CD14-positive monocyte (primary cell): ENCODE measurements around the gene HES2. TPM values are rescaled to one million over a fixed set of nuclear protein-coding genes. Genes with fewer than 3 reads are reported as not detected.

Experiments used
- DNase-seq, 3 donors: peaks; one replicate each; pipeline ENCODE4 v3.0.0-alpha.2; 2011 to 2022
- H2AFZ ChIP-seq: 2 replicates; pipeline ENCODE4 v1.6.0; 2012; ENCODE audit warnings: mild to moderate bottlenecking, low read depth, low read length, inconsistent platforms; ENCODE audit not compliant: insufficient read depth, poor library complexity, severe bottlenecking
- H3K27ac ChIP-seq, 2 donors: 1 replicate in 1 of 2; 2 replicates in 1 of 2; pipeline ENCODE4 v1.5.1; 2012 to 2013; ENCODE audit warnings: low read length in 2 of 2, control low read depth in 1 of 2, inconsistent platforms in 1 of 2, low read depth in 1 of 2, mild to moderate bottlenecking in 1 of 2
- H3K27me3 ChIP-seq, 2 donors: one replicate each; pipeline versions ENCODE4 v1.6.0 to v1.6.1; 2011 to 2013; ENCODE audit warnings: low read length in 2 of 2; ENCODE audit not compliant: control insufficient read depth in 2 of 2, insufficient read depth in 2 of 2
- H3K36me3 ChIP-seq, 2 donors: replicated peaks in 1 of 2; 1 replicate in 1 of 2; 2 replicates in 1 of 2; pipeline versions ENCODE4 v1.5.1 to v1.6.1; 2012 to 2013; ENCODE audit warnings: low read length in 2 of 2, control low read depth in 1 of 2, inconsistent platforms in 1 of 2, mild to moderate bottlenecking in 1 of 2; ENCODE audit not compliant: insufficient read depth in 2 of 2, control insufficient read depth in 1 of 2
- H3K4me1 ChIP-seq, 2 donors: 1 replicate in 1 of 2; 2 replicates in 1 of 2; pipeline versions ENCODE4 v1.5.1 to v1.6.1; 2012 to 2013; ENCODE audit warnings: low read length in 2 of 2, control low read depth in 1 of 2, inconsistent platforms in 1 of 2, mild to moderate bottlenecking in 1 of 2, moderate library complexity in 1 of 2; ENCODE audit not compliant: insufficient read depth in 2 of 2, control insufficient read depth in 1 of 2
- H3K4me2 ChIP-seq: replicated peaks from 2 replicates; pipeline ENCODE3; 2012; ENCODE audit warnings: low read length, moderate library complexity, mild to moderate bottlenecking; ENCODE audit not compliant: poor library complexity, severe bottlenecking; ENCODE audit errors: extremely low read depth
- H3K4me3 ChIP-seq, 3 experiments: fragments of 200-600 bp in 1 of 3; sonication (generic) in 1 of 3; replicated peaks in 1 of 3; 1 replicate in 2 of 3; 2 replicates in 1 of 3; pipeline ENCODE4 v1.5.1; 2011 to 2013; ENCODE audit warnings: low read length in 3 of 3, mild to moderate bottlenecking in 3 of 3, control low read depth in 2 of 3, low read depth in 2 of 3, inconsistent platforms in 1 of 3, moderate library complexity in 1 of 3
- H3K79me2 ChIP-seq: 2 replicates; pipeline ENCODE4 v1.6.0; 2012; ENCODE audit warnings: mild to moderate bottlenecking, control low read depth, inconsistent platforms, low read length, moderate library complexity; ENCODE audit not compliant: insufficient read depth
- H3K9ac ChIP-seq: 2 replicates; pipeline ENCODE4 v1.6.0; 2017; ENCODE audit warnings: low read length, mild to moderate bottlenecking; ENCODE audit not compliant: insufficient read depth, poor library complexity, severe bottlenecking
- H3K9me3 ChIP-seq, 2 donors: replicated peaks in 1 of 2; 1 replicate in 1 of 2; 2 replicates in 1 of 2; pipeline versions ENCODE4 v1.5.1 to v1.6.1; 2012 to 2013; ENCODE audit warnings: low read length in 2 of 2, control low read depth in 1 of 2; ENCODE audit not compliant: control insufficient read depth in 1 of 2, insufficient read depth in 1 of 2
- H4K20me1 ChIP-seq: 2 replicates; pipeline ENCODE4 v1.6.0; 2012; ENCODE audit warnings: mild to moderate bottlenecking, low read length, control low read depth, moderate library complexity; ENCODE audit not compliant: insufficient read depth
- H3K27ac Mint-ChIP-seq, 7 donors: one replicate each; pipeline ENCODE4 v1.8.0; 2020; ENCODE audit warnings: mild to moderate bottlenecking in 7 of 7, mixed read lengths in 7 of 7, moderate library complexity in 6 of 7, inconsistent platforms in 2 of 7
- H3K27me3 Mint-ChIP-seq, 3 donors: one replicate each; pipeline ENCODE4 v1.8.0; 2021 to 2022; ENCODE audit warnings: low read depth in 3 of 3, mild to moderate bottlenecking in 3 of 3, mixed read lengths in 3 of 3, moderate library complexity in 3 of 3, inconsistent platforms in 1 of 3
- H3K36me3 Mint-ChIP-seq, 2 donors: one replicate each; pipeline ENCODE4 v1.8.0; 2020; ENCODE audit warnings: mixed read lengths in 2 of 2, inconsistent platforms in 1 of 2, mild to moderate bottlenecking in 1 of 2
- H3K4me1 Mint-ChIP-seq: one replicate; pipeline ENCODE4 v1.8.0; 2020; ENCODE audit warnings: mild to moderate bottlenecking, mixed read lengths
- H3K4me3 Mint-ChIP-seq, 2 donors: one replicate each; pipeline ENCODE4 v1.8.0; 2020; ENCODE audit warnings: mild to moderate bottlenecking in 2 of 2, mixed read lengths in 2 of 2, moderate library complexity in 1 of 2
- H3K9me3 Mint-ChIP-seq, 7 donors: one replicate each; pipeline ENCODE4 v1.8.0; 2020 to 2022; ENCODE audit warnings: mixed read lengths in 7 of 7, mild to moderate bottlenecking in 6 of 7, moderate library complexity in 6 of 7, inconsistent platforms in 2 of 7
- CTCF ChIP-seq: fragments of 200-600 bp; IDR thresholded peaks from one replicate; pipeline ENCODE4 v1.8.0; 2022; ENCODE audit warnings: antibody characterized with exemption, mild to moderate bottlenecking
- WGBS: methylation state at CpG from one replicate; pipeline ENCODE4 v1.1.5; 2013; ENCODE audit warnings: missing lambda C conversion rate; ENCODE audit not compliant: insufficient coverage; 5-methylcytosine and 5-hydroxymethylcytosine counted together
- intact Hi-C, 2 donors: fragments of 100-400 bp; cut with micrococcal nuclease; formaldehyde crosslinking; loops; one replicate each; pipeline versions ENCODE4 v1.15.0 to v1.15.1; 2023
- polyA plus RNA-seq, 3 donors: library from polyadenylated mRNA; depleted of rRNA in 1 of 3; unstranded in 2 of 3; stranded (reverse) in 1 of 3; fragments of 300-500 nt in 2 of 3; fragments of >200 nt in 1 of 3; fragmentation: Illumina TruSeq in 2 of 3; gene quantifications; 1 replicate in 2 of 3; 2 replicates in 1 of 3; pipeline ENCODE4 v1.2.3, GENCODE V29; 2012 to 2021

The HES2 gene
- polyA plus RNA-seq, 3 donors: not detected

- no peak for TF ChIP-seq CTCF
- Mint-ChIP-seq H3K4me1 (peaks cover 3% of the 10 kb centered on the region), H3K9me3 (peaks cover 0 to 6% (median 0%) of the 10 kb centered on the region in 7 donors), H3K4me3 (peak overlapping the region in 1 of 2 donors; percentile 42), H3K27ac (peak overlapping the region in 1 of 7 donors; percentile 52), H3K36me3 (no peaks in the 10 kb centered on the region), H3K27me3 (peaks cover 33 to 59% (median 46%) of the 10 kb centered on the region in 3 donors)
- intact Hi-C loops: no loop called here
- Histone ChIP-seq H3K4me3 (no peak overlapping the region), H3K9ac (no peak overlapping the region), H3K79me2 (no peaks in the 10 kb centered on the region), H3K4me1 (no peaks in the 10 kb centered on the region), H3K9me3 (no peaks in the 10 kb centered on the region), H4K20me1 (no peaks in the 10 kb centered on the region), H3K27me3 (peaks cover 1 to 44% of the 10 kb centered on the region in 2 donors), H3K36me3 (no peaks in the 10 kb centered on the region), H2AFZ (no peak overlapping the region), H3K27ac (no peak overlapping the region), H3K4me2 (no peak overlapping the region)
- WGBS: 92% methylated on average over 7 of the region's 7 CpGs
- no peak for DNase-seq
Measured at GRCh38 chr1:6464514-6464836, 44.8 kb upstream of the HES2 start.

GRCh38 chr1:6463120-6463412 is 43.3 kb upstream of the HES2 start:
- DNase-seq: no peak
- no peaks in the 10 kb centered on the region for H3K79me2 ChIP-seq
- H3K4me3 ChIP-seq: no peak overlapping the region
- no peak overlapping the region for H3K4me3 Mint-ChIP-seq
- no peaks in the 10 kb centered on the region for H3K9me3 ChIP-seq
- no peaks in the 10 kb centered on the region for H3K36me3 ChIP-seq
- intact Hi-C loops: no loop called here
- H3K27me3 Mint-ChIP-seq: peaks cover 43 to 72% (median 58%) of the 10 kb centered on the region in 3 donors
- TF ChIP-seq CTCF: no peak
- H4K20me1 ChIP-seq: no peaks in the 10 kb centered on the region
- H3K9ac ChIP-seq: no peak overlapping the region
- H3K36me3 Mint-ChIP-seq: no peaks in the 10 kb centered on the region
- H3K4me2 ChIP-seq: no peak overlapping the region
- H3K27me3 ChIP-seq: peaks cover 2 to 50% of the 10 kb centered on the region in 2 donors
- WGBS: no CpG with 5 or more reads among the region's 1 CpG
- no peak overlapping the region for H3K27ac ChIP-seq
- no peak overlapping the region for H3K27ac Mint-ChIP-seq
- no peaks in the 10 kb centered on the region for H3K4me1 ChIP-seq
- no peak overlapping the region for H2AFZ ChIP-seq
- H3K4me1 Mint-ChIP-seq: peaks cover 3% of the 10 kb centered on the region
- H3K9me3 Mint-ChIP-seq: peaks cover 0 to 6% (median 0%) of the 10 kb centered on the region in 7 donors
